AG09309 (cell line): ENCODE data around the gene FMNL2.
A peak's percentile ranks its signal among the peaks of the same experiment; 100 is the strongest.

ENCODE experiments used
- DNase-seq: peaks from one replicate; pipeline ENCODE4 v3.0.0-alpha.2; 2010; ENCODE audit warnings: low read depth
- H3K4me3 ChIP-seq: 2 replicates; pipeline ENCODE4 v1.5.1; 2011; ENCODE audit warnings: mild to moderate bottlenecking, low read depth, low read length, moderate library complexity; ENCODE audit not compliant: control insufficient read depth
- TF ChIP-seq, protein P1 (sequence below): IDR thresholded peaks from 2 replicates; pipeline ENCODE4 v1.5.1; 2011; ENCODE audit warnings: mild to moderate bottlenecking, low read depth, low read length, inconsistent platforms; ENCODE audit not compliant: insufficient read depth, control insufficient read depth; ENCODE audit errors: missing control alignments

FMNL2 gene

DNA sequence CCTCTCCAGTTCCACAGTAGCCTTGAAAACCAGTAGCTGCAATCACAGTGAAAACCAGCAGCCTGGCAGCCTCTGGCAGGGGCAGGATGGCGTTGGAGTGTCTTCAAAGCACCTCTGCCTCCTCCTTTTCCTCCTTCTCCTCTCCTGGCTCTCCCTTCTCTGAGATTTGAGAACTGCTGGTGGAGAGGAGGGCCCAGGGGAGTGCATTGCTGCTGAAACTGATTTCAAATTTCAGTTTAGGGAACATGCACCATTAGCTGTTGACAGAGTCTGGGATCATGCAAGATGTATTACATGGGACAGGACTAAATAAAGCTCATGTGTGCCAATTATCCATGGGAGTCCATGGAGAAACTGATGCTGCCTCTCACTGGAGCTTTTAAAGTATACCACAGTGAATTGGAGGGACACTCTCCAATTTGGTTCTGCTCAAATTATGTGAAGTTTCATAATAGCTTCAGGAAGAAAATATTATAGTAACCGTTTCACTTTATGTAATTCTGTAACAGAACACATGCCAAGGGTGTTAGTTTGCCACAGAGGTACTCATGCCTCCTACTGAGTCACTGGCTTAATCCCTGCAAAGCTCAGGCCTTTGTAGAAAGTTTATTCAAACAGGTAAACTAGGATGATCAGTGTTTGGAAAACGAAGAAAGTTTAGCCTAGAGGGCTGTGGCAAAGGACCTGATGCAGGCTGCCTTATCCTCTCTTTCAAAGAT lies 236.2 kb downstream of the FMNL2 start:
- DNase-seq, result no peak
- H3K4me3 ChIP-seq, result no peak overlapping the region
- TF ChIP-seq, protein P1, sequence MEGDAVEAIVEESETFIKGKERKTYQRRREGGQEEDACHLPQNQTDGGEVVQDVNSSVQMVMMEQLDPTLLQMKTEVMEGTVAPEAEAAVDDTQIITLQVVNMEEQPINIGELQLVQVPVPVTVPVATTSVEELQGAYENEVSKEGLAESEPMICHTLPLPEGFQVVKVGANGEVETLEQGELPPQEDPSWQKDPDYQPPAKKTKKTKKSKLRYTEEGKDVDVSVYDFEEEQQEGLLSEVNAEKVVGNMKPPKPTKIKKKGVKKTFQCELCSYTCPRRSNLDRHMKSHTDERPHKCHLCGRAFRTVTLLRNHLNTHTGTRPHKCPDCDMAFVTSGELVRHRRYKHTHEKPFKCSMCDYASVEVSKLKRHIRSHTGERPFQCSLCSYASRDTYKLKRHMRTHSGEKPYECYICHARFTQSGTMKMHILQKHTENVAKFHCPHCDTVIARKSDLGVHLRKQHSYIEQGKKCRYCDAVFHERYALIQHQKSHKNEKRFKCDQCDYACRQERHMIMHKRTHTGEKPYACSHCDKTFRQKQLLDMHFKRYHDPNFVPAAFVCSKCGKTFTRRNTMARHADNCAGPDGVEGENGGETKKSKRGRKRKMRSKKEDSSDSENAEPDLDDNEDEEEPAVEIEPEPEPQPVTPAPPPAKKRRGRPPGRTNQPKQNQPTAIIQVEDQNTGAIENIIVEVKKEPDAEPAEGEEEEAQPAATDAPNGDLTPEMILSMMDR, result no peak

- H3K4me3 ChIP-seq, result no peak overlapping the region
- DNase-seq, result no peak
- TF ChIP-seq, protein P1, result no peak
Observed at GRCh38 chr2:152572031-152572430, 237.1 kb downstream of the FMNL2 start.

GRCh38 chr2:152573168-152573567 lies 238.2 kb downstream of the FMNL2 start:
- TF ChIP-seq, protein P1, result no peak
- H3K4me3 ChIP-seq, result no peak overlapping the region
- DNase-seq, result peak; percentile 45

DNA sequence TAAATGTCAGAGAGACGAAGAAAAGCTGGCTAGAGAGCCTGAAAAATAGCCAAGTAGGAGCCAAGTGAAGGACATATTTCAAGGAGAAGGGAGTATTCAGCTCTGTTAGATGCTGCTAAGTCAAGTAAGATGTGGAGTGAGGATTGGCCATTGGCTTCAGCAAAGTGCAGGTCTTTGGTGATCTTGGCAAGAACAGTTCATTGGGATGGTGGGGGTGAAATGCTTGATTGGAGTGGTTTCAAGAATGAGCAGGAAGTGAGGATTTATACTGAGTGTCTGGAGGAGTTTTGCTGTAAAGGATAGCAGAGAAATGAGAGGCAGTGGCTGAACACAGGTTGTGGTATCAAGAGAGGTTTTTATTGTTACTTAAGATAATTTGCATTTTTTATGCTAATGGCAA lies 242.6 kb downstream of the FMNL2 start:
- DNase-seq, result no peak
- TF ChIP-seq, protein P1, result no peak
- no peak overlapping the region for H3K4me3 ChIP-seq

- no peak for DNase-seq
- no peak overlapping the region for H3K4me3 ChIP-seq
Observed at GRCh38 chr2:152578573-152578972, 243.6 kb downstream of the FMNL2 start.

DNA sequence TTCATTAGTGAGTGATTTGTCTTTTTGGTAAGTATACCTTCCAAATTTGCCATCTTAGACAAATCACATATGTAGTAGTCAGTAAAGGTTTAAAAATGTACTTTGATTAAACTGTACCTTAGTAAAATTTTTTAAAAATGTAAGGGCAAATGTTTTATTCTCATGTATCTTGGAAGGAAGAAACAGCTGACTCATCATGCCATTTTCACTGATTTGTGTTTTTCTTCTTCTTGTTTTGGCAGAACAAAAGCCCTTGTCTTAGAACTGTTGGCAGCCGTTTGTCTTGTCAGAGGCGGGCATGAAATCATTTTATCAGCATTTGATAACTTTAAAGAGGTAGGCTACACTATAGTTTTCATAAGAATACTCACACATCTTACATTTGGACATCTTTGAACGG lies 245.7 kb downstream of the FMNL2 start:
- DNase-seq, result no peak
- TF ChIP-seq, protein P1, result no peak
- H3K4me3 ChIP-seq, result no peak overlapping the region

More at GRCh38 chr2:152578573-152578972, 243.6 kb downstream of the FMNL2 start:
- TF ChIP-seq, protein P1, result no peak
